Measurements from ENCODE around the gene PDCL2. TPM values are rescaled to one million over a fixed set of nuclear protein-coding genes. Genes with fewer than 3 reads are reported as not detected.

PDCL2 gene
- total and polyA plus RNA-seq, 2 of the 8 experiments (the other 6 are each of a cell fraction or from before 2014, with no cell fraction given): not detected

- H2BK120ac ChIP-seq (replicated peaks; ENCODE audit: low read depth, low read length): no peak overlapping the region
- peaks cover 0 to 52% of the 10 kb centered on the region in 2 experiments; a peak in 3 of 4 replicates for H3K79me2 ChIP-seq (ENCODE audit: control insufficient read depth in 1 of 2, insufficient read depth in 2 of 2, low read length in 2 of 2)
- H3K9me3 ChIP-seq (ENCODE audit: insufficient read depth in 2 of 2, low read depth in 1 of 2, low read length in 1 of 2): no peaks in the 10 kb centered on the region
- no peak overlapping the region for H3K14ac ChIP-seq (ENCODE audit: insufficient read length)
- 3% methylated on average over 6 of the region's 6 CpGs; no CpG with 5 or more reads in 1 of the 2 experiments for whole genome bisulfite sequencing, 2 experiments (ENCODE audit: extremely low coverage in 1 of 2, insufficient coverage in 1 of 2, insufficient read length in 1 of 2, insufficient replicate concordance in 2 of 2, low coverage in 1 of 2, low lambda C conversion rate in 2 of 2, missing lambda C conversion rate in 1 of 2)
- H3K56ac ChIP-seq (replicated peaks; ENCODE audit: insufficient read length, low read depth, low read length): no peak overlapping the region
- ChIA-PET CTCF (ENCODE audit: partially characterized antibody) (interaction anchor here (0.6 to 0.9 kb wide), 4 partner anchors 26 to 388 kb away, joined by 3 read pairs; no protein-coding TSS in a partner anchor), POLR2A (ENCODE audit: partially characterized antibody) (interaction anchor here (0.7 to 1.4 kb wide), 5 partner anchors 10 to 145 kb away, joined by 3 to 5 read pairs (median 3); no protein-coding TSS in a partner anchor)
- TF ChIP-seq TBP (IDR thresholded peaks at IDR 0.05; ENCODE audit: low read depth, low read length): no peak
- peak; percentile 73; the same call in 1 of the 2 replicates for TF ChIP-seq CEBPB (IDR thresholded peaks at IDR 0.05; ENCODE audit: low read depth, low read length)
- no peak for DNase-seq (ENCODE audit: low read depth in 1 of 2, low spot score in 2 of 2)
- no peak overlapping the region for H3K18ac ChIP-seq (ENCODE audit: extremely low read depth, low read length)
- H3K27ac ChIP-seq (ENCODE audit: low read depth, low read length): no peak overlapping the region
- no peak overlapping the region for H3K4ac ChIP-seq (replicated peaks; ENCODE audit: insufficient read length, low read depth, low read length)
- H3K4me2 ChIP-seq (ENCODE audit: insufficient read depth in 1 of 2, low read depth in 2 of 2, low read length in 2 of 2): peak overlapping the region; percentile 64
- peak overlapping the region; percentile 66 to 92 (median 76) for H3K4me3 ChIP-seq (ENCODE audit: extremely low read depth in 1 of 4, insufficient read depth in 2 of 4, low read depth in 3 of 4, low read length in 4 of 4)
- no peak overlapping the region for H2AFZ ChIP-seq (ENCODE audit: low read length)
- H2BK15ac ChIP-seq (ENCODE audit: low read length): no peak overlapping the region
- no peak overlapping the region for H2BK12ac ChIP-seq (ENCODE audit: low read depth, low read length)
- H3K36me3 ChIP-seq (ENCODE audit: control insufficient read depth in 2 of 4, insufficient read depth in 4 of 4, low read length in 3 of 4): no peaks in the 10 kb centered on the region; a peak in 1 of 8 replicates
- FAIRE-seq: no peak
- no peak overlapping the region for H2AK5ac ChIP-seq (ENCODE audit: low read depth, low read length)
- no peak overlapping the region; a peak in 1 of 7 replicates for H3K9ac ChIP-seq (replicated peaks in 1 of 4; ENCODE audit: extremely low read depth in 1 of 4, low read depth in 3 of 4, low read length in 3 of 4)
- no peak overlapping the region for H2BK5ac ChIP-seq (ENCODE audit: low read depth, low read length)
- no peak overlapping the region for H4K8ac ChIP-seq (ENCODE audit: extremely low read depth, insufficient read depth, low read length)
- no peak overlapping the region for H2BK20ac ChIP-seq (ENCODE audit: low read length)
- H4K5ac ChIP-seq (ENCODE audit: insufficient read length, low read depth, low read length): peak overlapping the region; percentile 76
- H3K27me3 ChIP-seq (replicated peaks in 1 of 4; ENCODE audit: control insufficient read depth in 3 of 4, extremely low read depth in 1 of 4, insufficient read depth in 3 of 4, low read length in 3 of 4): no peaks in the 10 kb centered on the region
- H3K23me2 ChIP-seq (ENCODE audit: low read depth, low read length): peaks cover 5% of the 10 kb centered on the region; the same call in 1 of the 2 replicates
- H3K79me1 ChIP-seq (ENCODE audit: low read depth, low read length): peaks cover 3% of the 10 kb centered on the region; the same call in 1 of the 2 replicates
- no peak overlapping the region for H3K23ac ChIP-seq (ENCODE audit: insufficient read length)
- peaks cover 9 to 11% (median 10%) of the 10 kb centered on the region in 4 experiments for H3K4me1 ChIP-seq (replicated peaks in 1 of 4; ENCODE audit: control insufficient read depth in 3 of 4, insufficient read depth in 4 of 4, low read length in 3 of 4)
- H4K20me1 ChIP-seq (replicated peaks in 1 of 2; ENCODE audit: control insufficient read depth in 1 of 2, insufficient read depth in 2 of 2, low read length in 2 of 2): peaks cover 0 to 3% of the 10 kb centered on the region in 2 experiments
- no peak overlapping the region for H4K91ac ChIP-seq (replicated peaks; ENCODE audit: insufficient read length, low read length)
These were observed 46.9 kb downstream of the PDCL2 start for GRCh38 chr4:55545151-55545550.

Measured in H1 (cell line).